ENCODE measurements around the gene ARPC1A.

DNA sequence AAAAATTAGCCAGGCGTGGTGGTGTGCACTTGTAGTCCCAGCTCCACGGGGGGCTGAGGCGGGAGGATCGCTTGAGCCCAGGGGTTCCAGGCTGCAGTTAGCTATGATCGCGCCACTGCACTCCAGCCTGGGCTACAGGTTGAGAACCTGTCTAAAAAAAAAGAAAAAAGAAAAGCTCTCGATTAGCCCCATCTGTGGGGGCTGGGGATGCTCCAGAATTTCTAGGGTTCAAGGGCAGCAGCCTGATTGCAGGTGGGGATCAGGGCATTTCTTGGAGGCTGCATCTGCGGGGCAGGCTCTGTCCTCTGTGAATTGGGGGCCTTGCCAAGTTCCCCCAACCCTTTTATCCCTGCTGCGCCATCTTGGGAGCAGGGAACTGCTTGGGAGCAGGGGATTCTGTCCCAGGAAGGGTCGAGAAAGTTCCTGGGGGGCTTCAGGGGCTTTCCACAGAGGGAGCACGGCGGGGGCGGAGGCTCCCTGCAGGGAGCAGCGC is 651 bp upstream of the ARPC1A start:
- no peak for TF ChIP-seq MXI1 (IDR thresholded peaks at IDR 0.05; ENCODE audit: low read depth, low read length)
- TF ChIP-seq, protein P1, sequence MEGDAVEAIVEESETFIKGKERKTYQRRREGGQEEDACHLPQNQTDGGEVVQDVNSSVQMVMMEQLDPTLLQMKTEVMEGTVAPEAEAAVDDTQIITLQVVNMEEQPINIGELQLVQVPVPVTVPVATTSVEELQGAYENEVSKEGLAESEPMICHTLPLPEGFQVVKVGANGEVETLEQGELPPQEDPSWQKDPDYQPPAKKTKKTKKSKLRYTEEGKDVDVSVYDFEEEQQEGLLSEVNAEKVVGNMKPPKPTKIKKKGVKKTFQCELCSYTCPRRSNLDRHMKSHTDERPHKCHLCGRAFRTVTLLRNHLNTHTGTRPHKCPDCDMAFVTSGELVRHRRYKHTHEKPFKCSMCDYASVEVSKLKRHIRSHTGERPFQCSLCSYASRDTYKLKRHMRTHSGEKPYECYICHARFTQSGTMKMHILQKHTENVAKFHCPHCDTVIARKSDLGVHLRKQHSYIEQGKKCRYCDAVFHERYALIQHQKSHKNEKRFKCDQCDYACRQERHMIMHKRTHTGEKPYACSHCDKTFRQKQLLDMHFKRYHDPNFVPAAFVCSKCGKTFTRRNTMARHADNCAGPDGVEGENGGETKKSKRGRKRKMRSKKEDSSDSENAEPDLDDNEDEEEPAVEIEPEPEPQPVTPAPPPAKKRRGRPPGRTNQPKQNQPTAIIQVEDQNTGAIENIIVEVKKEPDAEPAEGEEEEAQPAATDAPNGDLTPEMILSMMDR (IDR thresholded peaks at IDR 0.05), result no peak
- no peak for TF ChIP-seq GABPA (IDR thresholded peaks at IDR 0.05; ENCODE audit: low read depth)
- TF ChIP-seq, protein P2, sequence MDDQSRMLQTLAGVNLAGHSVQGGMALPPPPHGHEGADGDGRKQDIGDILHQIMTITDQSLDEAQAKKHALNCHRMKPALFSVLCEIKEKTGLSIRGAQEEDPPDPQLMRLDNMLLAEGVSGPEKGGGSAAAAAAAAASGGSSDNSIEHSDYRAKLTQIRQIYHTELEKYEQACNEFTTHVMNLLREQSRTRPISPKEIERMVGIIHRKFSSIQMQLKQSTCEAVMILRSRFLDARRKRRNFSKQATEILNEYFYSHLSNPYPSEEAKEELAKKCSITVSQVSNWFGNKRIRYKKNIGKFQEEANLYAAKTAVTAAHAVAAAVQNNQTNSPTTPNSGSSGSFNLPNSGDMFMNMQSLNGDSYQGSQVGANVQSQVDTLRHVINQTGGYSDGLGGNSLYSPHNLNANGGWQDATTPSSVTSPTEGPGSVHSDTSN (IDR thresholded peaks at IDR 0.05), result no peak
- TF ChIP-seq RFX5 (IDR thresholded peaks at IDR 0.05; ENCODE audit: low read length), result no peak
- no peak for TF ChIP-seq JUND (IDR thresholded peaks at IDR 0.05)
- TF ChIP-seq, protein P3, sequence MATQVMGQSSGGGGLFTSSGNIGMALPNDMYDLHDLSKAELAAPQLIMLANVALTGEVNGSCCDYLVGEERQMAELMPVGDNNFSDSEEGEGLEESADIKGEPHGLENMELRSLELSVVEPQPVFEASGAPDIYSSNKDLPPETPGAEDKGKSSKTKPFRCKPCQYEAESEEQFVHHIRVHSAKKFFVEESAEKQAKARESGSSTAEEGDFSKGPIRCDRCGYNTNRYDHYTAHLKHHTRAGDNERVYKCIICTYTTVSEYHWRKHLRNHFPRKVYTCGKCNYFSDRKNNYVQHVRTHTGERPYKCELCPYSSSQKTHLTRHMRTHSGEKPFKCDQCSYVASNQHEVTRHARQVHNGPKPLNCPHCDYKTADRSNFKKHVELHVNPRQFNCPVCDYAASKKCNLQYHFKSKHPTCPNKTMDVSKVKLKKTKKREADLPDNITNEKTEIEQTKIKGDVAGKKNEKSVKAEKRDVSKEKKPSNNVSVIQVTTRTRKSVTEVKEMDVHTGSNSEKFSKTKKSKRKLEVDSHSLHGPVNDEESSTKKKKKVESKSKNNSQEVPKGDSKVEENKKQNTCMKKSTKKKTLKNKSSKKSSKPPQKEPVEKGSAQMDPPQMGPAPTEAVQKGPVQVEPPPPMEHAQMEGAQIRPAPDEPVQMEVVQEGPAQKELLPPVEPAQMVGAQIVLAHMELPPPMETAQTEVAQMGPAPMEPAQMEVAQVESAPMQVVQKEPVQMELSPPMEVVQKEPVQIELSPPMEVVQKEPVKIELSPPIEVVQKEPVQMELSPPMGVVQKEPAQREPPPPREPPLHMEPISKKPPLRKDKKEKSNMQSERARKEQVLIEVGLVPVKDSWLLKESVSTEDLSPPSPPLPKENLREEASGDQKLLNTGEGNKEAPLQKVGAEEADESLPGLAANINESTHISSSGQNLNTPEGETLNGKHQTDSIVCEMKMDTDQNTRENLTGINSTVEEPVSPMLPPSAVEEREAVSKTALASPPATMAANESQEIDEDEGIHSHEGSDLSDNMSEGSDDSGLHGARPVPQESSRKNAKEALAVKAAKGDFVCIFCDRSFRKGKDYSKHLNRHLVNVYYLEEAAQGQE (IDR thresholded peaks at IDR 0.05; ENCODE audit: low read depth, low read length), result no peak
- no peak for TF ChIP-seq NFIC (IDR thresholded peaks at IDR 0.05; ENCODE audit: borderline replicate concordance)

Measured in SK-N-SH (cell line).